ENCODE results near the gene DUOXA2. TPM values are rescaled to one million over a fixed set of nuclear protein-coding genes. Genes with fewer than 3 reads are reported as not detected.

DUOXA2 gene
- total and polyA plus RNA-seq, 2 donors (not counting 1 experiment from before 2014, with no cell fraction given), result not detected

- no peaks in the 10 kb centered on the region for H3K36me3 ChIP-seq (ENCODE audit: control insufficient read depth, insufficient read depth, low read length)
- TF ChIP-seq EZH2 (IDR thresholded peaks at IDR 0.05; ENCODE audit: low read length, missing control alignments) (no peak), CTCF (conservative IDR thresholded peaks at IDR 0.05 in 1 of 2, IDR thresholded peaks at IDR 0.05 in 1 of 2; ENCODE audit: low read depth in 1 of 2, low read length in 2 of 2) (no peak)
- H3K27ac ChIP-seq (ENCODE audit: insufficient read depth, low read length), result no peak overlapping the region
- no peaks in the 10 kb centered on the region for H4K20me1 ChIP-seq (ENCODE audit: control insufficient read depth, extremely low read depth, insufficient read depth, low read length)
- no peak overlapping the region for H2AFZ ChIP-seq (ENCODE audit: low read length)
- H3K9me3 ChIP-seq (ENCODE audit: control insufficient read depth, insufficient read depth, low read depth, low read length), result no peaks in the 10 kb centered on the region
- no peaks in the 10 kb centered on the region for H3K79me2 ChIP-seq (ENCODE audit: control insufficient read depth, insufficient read depth, low read length)
- no peak overlapping the region for H3K4me3 ChIP-seq (replicated peaks in 1 of 4; ENCODE audit: control extremely low read depth in 1 of 4, insufficient read depth in 1 of 4, low read depth in 3 of 4, low read length in 4 of 4)
- H3K4me2 ChIP-seq (ENCODE audit: extremely low read depth, insufficient read depth, low read length), result no peak overlapping the region
- H3K9ac ChIP-seq (ENCODE audit: insufficient read depth, low read length), result no peak overlapping the region
- H3K27me3 ChIP-seq (ENCODE audit: control insufficient read depth, insufficient read depth, low read length), result peaks cover 5% of the 10 kb centered on the region
- no peaks in the 10 kb centered on the region for H3K4me1 ChIP-seq (ENCODE audit: control insufficient read depth, extremely low read depth, insufficient read depth, low read length)
- DNase-seq (ENCODE audit: low read depth in 2 of 2), result no peak
Measured at GRCh38 chr15:45091576-45091975, 22.6 kb upstream of the DUOXA2 start.

- H3K27me3 ChIP-seq (ENCODE audit: control insufficient read depth, insufficient read depth, low read length), result peaks cover 3% of the 10 kb centered on the region
- H3K27ac ChIP-seq (ENCODE audit: insufficient read depth, low read length), result no peak overlapping the region
Measured at GRCh38 chr15:45093013-45093412, 21.1 kb upstream of the DUOXA2 start.

GRCh38 chr15:45093622-45094357, 20.3 kb upstream of the DUOXA2 start:
- H3K9me3 ChIP-seq (ENCODE audit: control insufficient read depth, insufficient read depth, low read depth, low read length), result no peaks in the 10 kb centered on the region

More at GRCh38 chr15:45093013-45093412, 21.1 kb upstream of the DUOXA2 start:
- Histone ChIP-seq H3K36me3 (ENCODE audit: control insufficient read depth, insufficient read depth, low read length) (no peaks in the 10 kb centered on the region), H4K20me1 (ENCODE audit: control insufficient read depth, extremely low read depth, insufficient read depth, low read length) (no peaks in the 10 kb centered on the region), H3K4me3 (replicated peaks in 1 of 4; ENCODE audit: control extremely low read depth in 1 of 4, insufficient read depth in 1 of 4, low read depth in 3 of 4, low read length in 4 of 4) (no peak overlapping the region), H3K9ac (ENCODE audit: insufficient read depth, low read length) (no peak overlapping the region), H2AFZ (ENCODE audit: low read length) (no peak overlapping the region), H3K4me1 (ENCODE audit: control insufficient read depth, extremely low read depth, insufficient read depth, low read length) (no peaks in the 10 kb centered on the region), H3K4me2 (ENCODE audit: extremely low read depth, insufficient read depth, low read length) (no peak overlapping the region), H3K9me3 (ENCODE audit: control insufficient read depth, insufficient read depth, low read depth, low read length) (no peaks in the 10 kb centered on the region), H3K79me2 (ENCODE audit: control insufficient read depth, insufficient read depth, low read length) (no peaks in the 10 kb centered on the region)
- no peak for DNase-seq (ENCODE audit: low read depth in 2 of 2)
- no peak for TF ChIP-seq CTCF (conservative IDR thresholded peaks at IDR 0.05 in 1 of 2, IDR thresholded peaks at IDR 0.05 in 1 of 2; ENCODE audit: low read depth in 1 of 2, low read length in 2 of 2)
- no peak for TF ChIP-seq EZH2 (IDR thresholded peaks at IDR 0.05; ENCODE audit: low read length, missing control alignments)

More at GRCh38 chr15:45093622-45094357, 20.3 kb upstream of the DUOXA2 start:
- Histone ChIP-seq H3K27ac (ENCODE audit: insufficient read depth, low read length) (no peak overlapping the region), H3K4me2 (ENCODE audit: extremely low read depth, insufficient read depth, low read length) (no peak overlapping the region), H3K4me3 (replicated peaks in 1 of 4; ENCODE audit: control extremely low read depth in 1 of 4, insufficient read depth in 1 of 4, low read depth in 3 of 4, low read length in 4 of 4) (no peak overlapping the region), H2AFZ (ENCODE audit: low read length) (no peak overlapping the region), H3K79me2 (ENCODE audit: control insufficient read depth, insufficient read depth, low read length) (no peaks in the 10 kb centered on the region), H3K4me1 (ENCODE audit: control insufficient read depth, extremely low read depth, insufficient read depth, low read length) (no peaks in the 10 kb centered on the region), H3K36me3 (ENCODE audit: control insufficient read depth, insufficient read depth, low read length) (no peaks in the 10 kb centered on the region), H3K9ac (ENCODE audit: insufficient read depth, low read length) (no peak overlapping the region), H3K27me3 (ENCODE audit: control insufficient read depth, insufficient read depth, low read length) (peaks cover 3% of the 10 kb centered on the region), H4K20me1 (ENCODE audit: control insufficient read depth, extremely low read depth, insufficient read depth, low read length) (no peaks in the 10 kb centered on the region)
- no peak for DNase-seq (ENCODE audit: low read depth in 2 of 2)
- TF ChIP-seq EZH2 (IDR thresholded peaks at IDR 0.05; ENCODE audit: low read length, missing control alignments) (no peak), CTCF (conservative IDR thresholded peaks at IDR 0.05 in 1 of 2, IDR thresholded peaks at IDR 0.05 in 1 of 2; ENCODE audit: low read depth in 1 of 2, low read length in 2 of 2) (no peak)
